ENCODE results near the gene MEA1. TPM values are rescaled to one million over a fixed set of nuclear protein-coding genes. Genes with fewer than 3 reads are reported as not detected.

The MEA1 gene
- total RNA-seq, 1 donor from 2014 or later, result 26.7 TPM

DNA sequence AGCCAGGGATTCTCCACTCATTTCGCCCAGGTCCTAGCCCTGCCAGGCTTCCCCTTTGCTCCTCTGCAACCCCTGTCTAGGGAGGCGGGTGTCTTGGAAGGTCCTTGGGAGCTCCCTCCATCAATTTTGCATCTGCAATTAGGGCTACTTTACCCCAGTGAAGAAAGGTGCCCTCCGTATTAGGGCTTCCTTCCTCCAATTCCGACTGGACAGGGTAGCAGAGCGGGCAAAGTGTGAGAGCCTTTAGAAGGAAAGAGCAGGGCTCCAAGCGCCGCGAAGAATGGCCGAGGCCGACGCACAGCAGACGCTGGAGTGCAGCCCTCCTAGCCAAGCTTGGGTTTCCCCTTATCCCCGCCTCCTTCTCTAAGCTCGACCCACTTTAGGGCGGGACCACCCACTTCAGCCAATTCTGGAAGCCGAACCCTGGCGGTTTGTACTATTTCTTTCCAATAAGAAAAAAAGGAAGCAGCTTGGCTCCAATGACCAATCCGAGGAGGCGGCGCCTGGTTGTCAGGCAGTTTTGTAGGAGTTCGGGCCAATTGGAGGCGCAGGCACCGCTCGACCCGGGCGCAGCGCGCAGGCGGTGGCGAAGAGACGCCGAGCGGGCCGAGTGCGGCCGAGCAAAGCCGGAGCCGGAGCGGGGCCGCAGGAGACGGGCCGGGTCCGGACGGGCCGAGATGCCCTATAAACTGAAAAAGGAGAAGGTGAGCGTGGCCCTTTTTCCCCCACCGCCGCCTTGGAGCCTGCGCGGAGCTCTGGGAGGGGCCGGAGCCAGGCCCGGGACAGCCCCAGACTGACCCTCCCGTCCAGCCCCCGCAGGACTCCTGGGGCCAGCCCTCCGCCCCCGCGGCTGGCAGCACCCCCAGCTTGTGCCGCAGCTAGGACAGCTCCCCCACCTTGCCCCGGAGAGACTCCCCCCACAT lies 29.5 kb downstream of the MEA1 start, which contains the start of gene PPP2R5D:
TSS of gene PPP2R5D (plus strand) at position 570 of the 923 bp plus-strand sequence. CDS start at position 678, 108 bp downstream.
- DNase-seq (peak; percentile 98), ATAC-seq (ENCODE audit: poor library complexity) (peak; percentile 96)
- intact Hi-C loops (cut with DNase I), result loop anchor here (2.0 kb wide), 1 partner anchor 29 kb away; the partner anchor contains the start of gene MEA1

DNA sequence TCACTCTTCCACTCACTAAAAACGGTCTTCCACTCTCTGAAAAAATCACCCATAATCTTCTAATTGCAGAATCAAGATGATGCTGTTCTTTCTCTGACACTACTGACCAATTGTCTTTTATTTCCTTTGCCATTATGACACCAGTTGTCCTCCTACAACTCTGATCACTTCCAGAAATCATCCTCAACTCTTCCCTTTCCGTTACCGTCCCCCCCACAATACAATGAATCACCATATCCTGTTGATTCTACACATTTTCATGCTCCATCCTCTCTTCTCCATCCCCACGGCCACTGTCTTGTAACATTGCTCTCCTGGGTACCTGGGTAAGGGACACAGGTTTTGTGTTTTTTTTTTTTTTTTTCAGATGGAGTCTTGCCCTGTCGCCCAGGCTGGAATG lies 31.9 kb downstream of the MEA1 start:
- DNase-seq, result peak; percentile 28
- no peak for ATAC-seq (ENCODE audit: poor library complexity)
- intact Hi-C loops (cut with DNase I), result no loop called here

- intact Hi-C loops (cut with DNase I), result loop anchor here (10.0 kb wide), 1 partner anchor 75 kb away; no protein-coding TSS in a partner anchor
- ATAC-seq (ENCODE audit: poor library complexity) (peak; percentile 5), DNase-seq (peak; percentile 13)
Observed at GRCh38 chr6:42979523-42980177, 34.1 kb downstream of the MEA1 start.

DNA sequence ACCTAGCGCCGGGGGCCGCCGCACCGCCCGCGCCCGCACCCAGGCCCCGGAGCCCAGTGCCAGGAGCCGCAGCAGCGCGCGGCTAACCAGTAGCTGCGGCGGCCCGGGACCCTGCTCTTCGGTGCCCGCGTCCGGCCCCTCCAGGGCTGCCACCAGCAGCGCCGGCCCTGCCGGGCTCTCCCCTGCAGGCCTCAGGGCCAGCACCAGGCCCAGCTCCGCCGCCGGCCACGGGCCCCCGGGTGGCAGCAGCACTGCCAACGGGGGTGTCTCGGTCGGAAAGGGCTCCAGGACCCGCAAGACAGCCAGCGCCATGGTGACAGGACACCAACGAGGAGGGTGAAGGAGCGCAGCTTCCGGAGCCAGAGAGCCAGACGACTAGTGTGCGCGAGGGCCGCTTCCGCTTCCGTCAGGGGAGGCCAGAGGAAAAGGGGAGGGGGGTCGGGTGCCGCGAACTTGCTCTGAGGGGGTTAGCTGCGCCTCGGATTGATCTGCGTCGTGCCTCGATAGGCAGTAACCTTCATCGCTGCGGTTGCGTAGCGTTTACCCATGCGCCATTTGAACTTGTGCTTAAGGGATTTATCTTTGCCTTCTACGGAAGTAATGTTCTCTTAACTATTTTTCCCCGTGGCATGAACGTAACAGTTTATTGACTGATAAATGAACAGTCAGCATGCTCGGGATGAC lies 34.8 kb downstream of the MEA1 start, which contains the start of gene PEX6:
TSS of gene PEX6 (minus strand) at position 343 of the 684 bp plus-strand sequence. CDS start at position 312, 31 bp downstream.
- intact Hi-C loops (cut with DNase I), result loop anchor here (10.0 kb wide), 1 partner anchor 74 kb away; no protein-coding TSS in a partner anchor
- ATAC-seq (ENCODE audit: poor library complexity) (peak; percentile 96), DNase-seq (peak; percentile 96)

GRCh38 chr6:42978487-42978838 lies 35.3 kb downstream of the MEA1 start:
- intact Hi-C loops (cut with DNase I), result loop anchor here (10.0 kb wide), 1 partner anchor 74 kb away; no protein-coding TSS in a partner anchor
- DNase-seq (peak; percentile 55), ATAC-seq (ENCODE audit: poor library complexity) (peak; percentile 15)

GRCh38 chr6:42974919-42975505 lies 38.7 kb downstream of the MEA1 start:
- ATAC-seq (ENCODE audit: poor library complexity) (no peak), DNase-seq (no peak)
- intact Hi-C loops (cut with DNase I), result loop anchor here (10.0 kb wide), 1 partner anchor 70 kb away; no protein-coding TSS in a partner anchor

GRCh38 chr6:42973926-42974325 lies 39.8 kb downstream of the MEA1 start:
- DNase-seq, result no peak
- no peak for ATAC-seq (ENCODE audit: poor library complexity)
- intact Hi-C loops (cut with DNase I), result loop anchor here (10.0 kb wide), 1 partner anchor 69 kb away; no protein-coding TSS in a partner anchor

DNA sequence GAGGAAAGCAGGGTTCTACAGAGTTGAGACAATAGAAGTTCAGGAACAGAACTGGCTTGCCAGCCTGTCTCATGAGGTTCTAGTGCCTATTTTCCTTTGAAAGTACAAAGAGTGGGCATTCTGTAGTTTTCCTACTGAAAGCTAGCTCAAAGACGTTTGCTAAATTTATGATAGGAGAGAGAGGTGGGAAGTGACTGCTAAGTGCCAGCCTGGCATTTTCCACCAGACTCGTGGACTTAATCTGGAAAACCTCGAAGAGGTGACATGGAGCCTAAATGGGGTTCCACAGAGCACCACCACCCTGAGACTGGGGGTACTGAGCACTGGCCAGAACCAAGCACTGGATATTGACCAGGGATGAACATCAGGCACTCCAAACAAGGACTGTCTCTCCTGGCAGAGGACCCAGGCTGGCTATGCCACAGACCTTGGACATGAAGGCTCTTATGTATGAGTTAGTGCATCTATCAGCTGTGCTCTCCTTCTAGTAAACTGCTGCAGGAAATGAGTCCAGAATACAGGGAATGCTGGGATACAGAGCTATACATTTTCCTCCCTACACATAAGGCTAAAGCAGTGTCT lies 41.9 kb downstream of the MEA1 start:
- ATAC-seq (ENCODE audit: poor library complexity) (no peak), DNase-seq (no peak)
- intact Hi-C loops (cut with DNase I), result loop anchor here (10.0 kb wide), 1 partner anchor 67 kb away; no protein-coding TSS in a partner anchor

DNA sequence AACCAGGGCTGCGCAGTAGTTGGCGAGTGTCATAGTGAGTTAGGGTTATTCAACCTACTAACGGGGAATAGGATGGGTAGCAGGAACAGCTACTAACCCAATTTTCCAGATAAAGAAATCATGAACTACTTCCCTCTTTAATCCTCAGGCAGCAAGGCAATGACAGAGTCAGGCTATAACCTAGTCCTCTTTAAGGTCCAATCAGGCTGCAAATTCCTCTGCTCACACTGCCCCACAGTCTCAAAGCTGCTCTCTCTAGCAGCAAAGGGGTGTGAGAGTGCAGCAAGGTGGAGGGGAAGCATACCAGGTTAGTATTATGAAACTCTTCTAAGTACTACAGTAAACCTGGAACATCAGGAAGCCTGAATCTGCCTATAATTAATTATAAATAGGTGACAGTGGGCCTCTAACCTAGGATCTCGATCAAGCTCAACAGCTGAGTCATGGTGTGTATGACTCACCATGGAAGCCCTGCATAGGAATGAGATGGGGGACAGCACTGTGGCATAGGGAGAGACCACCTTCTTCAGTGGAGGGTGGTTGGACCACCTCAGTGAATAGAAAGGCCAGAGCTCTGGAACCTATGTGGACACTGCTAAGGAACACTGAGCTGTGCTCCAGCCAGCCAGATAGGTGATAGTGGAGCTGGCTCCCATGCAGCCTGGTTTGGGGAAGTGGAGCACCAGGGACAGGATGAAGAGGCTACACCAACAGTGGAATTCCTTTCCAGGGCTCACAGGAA lies 42.7 kb downstream of the MEA1 start:
- intact Hi-C loops (cut with DNase I), result loop anchor here (10.0 kb wide), 1 partner anchor 66 kb away; no protein-coding TSS in a partner anchor
- DNase-seq (no peak), ATAC-seq (ENCODE audit: poor library complexity) (no peak)

- intact Hi-C loops (cut with DNase I), result loop anchor here (10.0 kb wide), 1 partner anchor 65 kb away; no protein-coding TSS in a partner anchor
- ATAC-seq (ENCODE audit: poor library complexity), result no peak
- DNase-seq, result no peak
Observed at GRCh38 chr6:42969934-42970333, 43.8 kb downstream of the MEA1 start.

- DNase-seq (no peak), ATAC-seq (ENCODE audit: poor library complexity) (no peak)
- intact Hi-C loops (cut with DNase I), result no loop called here
Observed at GRCh38 chr6:42969431-42969830, 44.3 kb downstream of the MEA1 start.

DNA sequence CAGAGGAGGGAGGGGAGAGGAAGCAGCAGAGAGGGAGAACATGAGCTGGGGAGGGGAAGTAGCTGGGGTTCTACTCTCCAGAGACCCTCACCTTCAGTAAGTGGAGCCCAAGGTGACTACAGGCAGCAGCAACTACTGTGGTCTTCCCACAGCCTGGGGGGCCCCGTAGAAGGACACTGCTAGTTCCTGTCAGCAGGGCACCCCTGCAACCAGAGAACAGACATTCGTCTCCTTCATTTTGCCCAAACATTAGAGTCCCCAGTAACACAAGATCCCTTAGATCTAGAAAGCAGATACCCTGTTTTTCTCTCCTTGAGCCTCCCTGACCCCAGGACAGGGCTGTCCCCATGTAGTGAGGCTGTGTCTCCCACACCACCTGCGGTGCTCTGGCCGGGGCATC lies 45.0 kb downstream of the MEA1 start:
- intact Hi-C loops (cut with DNase I), result no loop called here
- ATAC-seq (ENCODE audit: poor library complexity), result no peak
- DNase-seq, result no peak

- ATAC-seq (ENCODE audit: poor library complexity) (no peak), DNase-seq (no peak)
- intact Hi-C loops (cut with DNase I), result no loop called here
Observed at GRCh38 chr6:42968126-42968701, 45.5 kb downstream of the MEA1 start.

- DNase-seq, result no peak
- intact Hi-C loops (cut with DNase I), result no loop called here
Observed at GRCh38 chr6:42967228-42967627, 46.5 kb downstream of the MEA1 start.

DNA sequence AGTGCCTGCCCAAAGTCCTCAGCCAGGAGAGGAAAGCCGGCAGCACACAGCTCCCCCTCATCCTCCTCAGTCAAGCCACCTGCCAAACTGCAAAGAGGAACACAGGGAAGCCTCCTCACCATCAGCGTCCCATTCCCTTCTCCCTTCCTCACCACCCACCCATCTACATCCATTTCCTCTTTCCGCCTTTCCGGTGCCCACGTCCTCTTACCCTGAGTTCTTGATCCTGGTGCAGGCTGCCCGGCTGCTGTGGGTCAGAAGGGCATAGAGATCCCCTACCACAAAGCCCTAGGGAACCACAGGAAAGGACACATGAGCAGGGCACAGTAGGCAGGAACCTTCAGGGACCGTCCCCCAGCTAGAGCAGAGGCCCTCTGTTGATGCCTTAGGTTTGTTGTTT lies 47.2 kb downstream of the MEA1 start:
- intact Hi-C loops (cut with DNase I), result no loop called here

More at GRCh38 chr6:42967228-42967627, 46.5 kb downstream of the MEA1 start:
- ATAC-seq (ENCODE audit: poor library complexity), result no peak

DNA sequence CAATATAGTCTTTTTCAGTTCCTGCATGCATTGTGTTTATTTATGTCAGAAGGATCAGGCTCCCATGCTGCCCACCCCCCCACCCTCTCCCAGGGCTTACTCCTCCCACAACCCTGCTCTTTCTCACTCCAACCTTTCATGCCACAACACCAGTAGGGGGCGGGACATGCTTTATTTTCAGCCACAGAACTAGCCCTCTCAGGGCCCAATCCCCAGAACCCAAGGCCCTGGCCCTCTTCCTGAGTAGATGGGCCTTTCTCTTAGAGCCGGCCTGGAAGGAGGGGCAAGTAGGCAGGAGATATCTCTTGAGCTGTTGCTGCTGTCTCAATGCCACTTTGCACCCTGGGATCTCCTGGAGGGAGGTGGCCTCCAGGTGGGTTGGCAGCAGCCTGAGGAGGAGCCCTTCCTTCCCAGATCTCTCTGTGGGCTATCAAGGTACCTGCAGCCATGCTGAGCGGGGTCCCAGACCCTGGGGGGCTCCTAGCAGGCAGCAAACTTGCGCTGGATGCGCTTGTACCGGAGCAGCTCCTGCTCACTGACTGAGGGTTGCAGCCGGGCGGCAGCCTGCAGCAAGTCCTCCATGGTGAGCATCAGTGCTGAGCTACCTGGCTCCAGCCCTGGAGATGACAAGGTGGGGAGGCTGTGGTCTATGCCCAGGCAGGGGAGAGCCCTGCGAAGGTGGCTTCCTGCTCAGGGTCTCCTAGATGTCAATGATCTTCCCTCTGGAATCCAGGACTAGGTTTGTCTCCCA lies 49.7 kb downstream of the MEA1 start:
- intact Hi-C loops (cut with DNase I), result no loop called here
- ATAC-seq (ENCODE audit: poor library complexity) (no peak), DNase-seq (no peak)

More for the DNA sequence above, 47.2 kb downstream of the MEA1 start:
- DNase-seq (no peak), ATAC-seq (ENCODE audit: poor library complexity) (no peak)
